AG09309 (cell line): ENCODE measurements around the gene MAT2B.
A peak's percentile ranks its signal among the peaks of the same experiment; 100 is the strongest.

ENCODE experiments used
- DNase-seq: peaks from one replicate; pipeline ENCODE4 v3.0.0-alpha.2; 2010; ENCODE audit warnings: low read depth
- H3K4me3 ChIP-seq: 2 replicates; pipeline ENCODE4 v1.5.1; 2011; ENCODE audit warnings: mild to moderate bottlenecking, low read depth, low read length, moderate library complexity; ENCODE audit not compliant: control insufficient read depth
- CTCF ChIP-seq: IDR thresholded peaks from 2 replicates; pipeline ENCODE4 v1.5.1; 2011; ENCODE audit warnings: mild to moderate bottlenecking, low read depth, low read length, inconsistent platforms; ENCODE audit not compliant: insufficient read depth, control insufficient read depth; ENCODE audit errors: missing control alignments

Gene MAT2B

GRCh38 chr5:163509291-163509951 is 4.0 kb downstream of the MAT2B start:
- TF ChIP-seq CTCF = no peak
- DNase-seq = no peak
- peak overlapping the region; percentile 29 for H3K4me3 ChIP-seq

- DNase-seq = no peak
- no peak for TF ChIP-seq CTCF
- H3K4me3 ChIP-seq = no peak overlapping the region
These were observed 7.1 kb downstream of the MAT2B start for GRCh38 chr5:163512526-163512925.

GRCh38 chr5:163525096-163525495 is 19.7 kb downstream of the MAT2B start:
- TF ChIP-seq CTCF = no peak
- no peak for DNase-seq
- H3K4me3 ChIP-seq = no peak overlapping the region

GRCh38 chr5:163529698-163530097 is 24.3 kb downstream of the MAT2B start:
- no peak for TF ChIP-seq CTCF
- no peak overlapping the region for H3K4me3 ChIP-seq
- DNase-seq = no peak

- no peak for TF ChIP-seq CTCF
- H3K4me3 ChIP-seq = no peak overlapping the region
- no peak for DNase-seq
These were observed 25.9 kb downstream of the MAT2B start for GRCh38 chr5:163531272-163531671.

- no peak overlapping the region for H3K4me3 ChIP-seq
- no peak for TF ChIP-seq CTCF
- no peak for DNase-seq
These were observed 27.0 kb downstream of the MAT2B start for GRCh38 chr5:163532171-163533084.
